GM15510 (cell line): ENCODE measurements around the gene SLC12A9.
A peak's percentile ranks its signal among the peaks of the same experiment; 100 is the strongest.

Source experiments
- POLR2A ChIP-seq: IDR thresholded peaks from 3 replicates; pipeline ENCODE4 v1.6.1; 2011; ENCODE audit warnings: borderline replicate concordance; ENCODE audit not compliant: insufficient read length; ENCODE audit errors: extremely low read depth

The SLC12A9 gene, protein sequence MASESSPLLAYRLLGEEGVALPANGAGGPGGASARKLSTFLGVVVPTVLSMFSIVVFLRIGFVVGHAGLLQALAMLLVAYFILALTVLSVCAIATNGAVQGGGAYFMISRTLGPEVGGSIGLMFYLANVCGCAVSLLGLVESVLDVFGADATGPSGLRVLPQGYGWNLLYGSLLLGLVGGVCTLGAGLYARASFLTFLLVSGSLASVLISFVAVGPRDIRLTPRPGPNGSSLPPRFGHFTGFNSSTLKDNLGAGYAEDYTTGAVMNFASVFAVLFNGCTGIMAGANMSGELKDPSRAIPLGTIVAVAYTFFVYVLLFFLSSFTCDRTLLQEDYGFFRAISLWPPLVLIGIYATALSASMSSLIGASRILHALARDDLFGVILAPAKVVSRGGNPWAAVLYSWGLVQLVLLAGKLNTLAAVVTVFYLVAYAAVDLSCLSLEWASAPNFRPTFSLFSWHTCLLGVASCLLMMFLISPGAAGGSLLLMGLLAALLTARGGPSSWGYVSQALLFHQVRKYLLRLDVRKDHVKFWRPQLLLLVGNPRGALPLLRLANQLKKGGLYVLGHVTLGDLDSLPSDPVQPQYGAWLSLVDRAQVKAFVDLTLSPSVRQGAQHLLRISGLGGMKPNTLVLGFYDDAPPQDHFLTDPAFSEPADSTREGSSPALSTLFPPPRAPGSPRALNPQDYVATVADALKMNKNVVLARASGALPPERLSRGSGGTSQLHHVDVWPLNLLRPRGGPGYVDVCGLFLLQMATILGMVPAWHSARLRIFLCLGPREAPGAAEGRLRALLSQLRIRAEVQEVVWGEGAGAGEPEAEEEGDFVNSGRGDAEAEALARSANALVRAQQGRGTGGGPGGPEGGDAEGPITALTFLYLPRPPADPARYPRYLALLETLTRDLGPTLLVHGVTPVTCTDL

DNA sequence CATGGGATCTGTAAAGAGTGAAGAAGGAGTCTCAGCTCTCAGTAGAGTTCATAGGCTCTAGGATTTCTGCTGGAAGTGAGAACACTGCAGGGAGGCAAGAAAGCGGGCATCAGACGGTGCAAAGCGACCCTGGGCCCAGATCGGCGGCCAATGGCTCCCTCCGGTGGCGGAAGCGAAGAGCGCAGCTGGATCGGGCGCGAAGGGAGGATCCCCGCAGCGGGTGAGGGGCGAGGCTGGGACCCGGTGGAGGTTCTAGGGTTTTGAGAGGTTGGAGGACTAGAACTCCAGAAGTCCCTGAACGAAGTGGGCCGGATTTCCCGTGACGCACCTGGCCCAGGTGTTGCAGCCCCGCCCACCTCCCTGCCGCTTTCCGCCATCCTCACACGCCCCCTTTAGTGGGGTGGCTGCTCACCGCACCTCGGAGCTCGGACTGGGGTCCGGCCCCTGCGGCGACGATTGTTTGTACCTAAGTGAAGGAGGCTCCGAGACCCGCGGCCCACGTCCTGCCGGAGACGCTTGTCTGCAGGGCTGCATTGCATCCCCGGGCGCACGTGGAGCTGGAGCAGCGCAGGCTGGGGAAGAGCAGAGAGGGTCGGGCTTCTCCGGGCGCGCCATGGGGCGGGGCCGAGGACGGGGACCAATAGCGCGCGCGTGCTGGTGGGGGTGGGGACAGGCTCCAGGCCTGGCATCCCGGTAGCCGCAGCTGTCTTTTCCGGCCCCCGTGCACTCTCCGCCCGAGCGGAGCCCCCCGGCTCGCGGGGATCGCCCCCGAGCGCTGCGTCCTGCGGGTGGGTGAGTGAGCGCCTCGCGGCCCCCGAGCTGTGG is at the start of gene SLC12A9:
TSS of gene SLC12A9 (plus strand) at position 666 of the 825 bp plus-strand sequence. CDS start 1,485 bp downstream, outside the sequence.
- TF ChIP-seq POLR2A, result peak; percentile 54

DNA sequence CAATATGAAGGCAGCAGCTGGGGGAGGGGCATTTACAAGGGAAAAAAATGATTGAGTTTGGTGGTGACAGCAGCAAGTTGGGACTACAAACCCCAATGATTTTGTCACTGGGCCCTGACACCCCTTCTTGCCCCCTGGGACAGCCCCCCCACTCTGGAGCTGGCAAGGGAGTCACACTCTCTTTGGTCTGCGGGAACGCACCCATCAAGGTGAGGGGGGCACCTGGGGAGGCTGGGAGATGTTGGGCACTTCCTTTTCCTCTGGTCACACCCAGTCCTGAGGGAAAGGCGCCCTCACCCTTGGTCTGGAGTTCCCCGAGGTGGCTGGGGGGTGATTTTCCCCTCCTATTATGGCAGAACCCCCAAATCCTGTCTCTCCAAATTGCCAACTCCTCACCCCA is 49.6 kb upstream of the SLC12A9 start:
- no peak for TF ChIP-seq POLR2A

DNA sequence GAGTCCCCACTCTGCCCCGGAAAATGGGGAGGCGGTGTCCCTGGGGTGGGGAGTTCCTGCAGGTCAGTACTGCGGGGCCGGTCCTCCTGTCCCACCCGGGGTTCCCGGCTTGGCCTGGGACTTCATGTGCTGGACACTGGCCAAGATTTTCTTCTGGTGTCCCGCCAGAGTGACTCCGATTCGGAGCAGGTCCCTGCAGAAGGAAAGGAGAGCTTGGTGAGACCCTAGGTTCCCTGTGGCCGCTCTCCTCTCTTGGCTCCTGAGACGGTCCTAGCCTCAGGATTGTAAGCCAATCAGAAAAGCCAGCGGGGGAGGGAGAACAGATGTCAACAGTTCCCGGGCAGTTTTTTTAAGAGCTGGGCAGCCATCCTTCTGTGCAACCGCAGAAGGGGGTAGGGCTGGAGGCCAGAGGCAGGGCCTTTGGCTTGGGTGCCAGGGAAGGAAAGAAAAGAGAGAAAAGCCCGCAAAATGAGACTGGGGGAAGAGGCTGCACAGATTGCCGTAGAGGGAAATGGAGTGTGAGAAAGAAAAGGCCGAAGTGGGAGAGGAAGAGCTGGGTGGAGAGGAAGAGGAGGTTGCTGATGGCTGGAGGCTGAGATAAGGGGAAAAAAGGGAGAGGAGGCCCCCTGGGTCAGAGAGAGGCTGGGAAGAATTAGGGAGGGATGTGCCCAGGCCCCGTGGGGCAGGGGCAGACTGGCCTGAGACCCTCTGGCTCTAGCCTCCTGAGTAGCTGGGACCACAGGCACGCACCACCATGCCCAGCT is 48.9 kb upstream of the SLC12A9 start:
- TF ChIP-seq POLR2A, result peak; percentile 50

DNA sequence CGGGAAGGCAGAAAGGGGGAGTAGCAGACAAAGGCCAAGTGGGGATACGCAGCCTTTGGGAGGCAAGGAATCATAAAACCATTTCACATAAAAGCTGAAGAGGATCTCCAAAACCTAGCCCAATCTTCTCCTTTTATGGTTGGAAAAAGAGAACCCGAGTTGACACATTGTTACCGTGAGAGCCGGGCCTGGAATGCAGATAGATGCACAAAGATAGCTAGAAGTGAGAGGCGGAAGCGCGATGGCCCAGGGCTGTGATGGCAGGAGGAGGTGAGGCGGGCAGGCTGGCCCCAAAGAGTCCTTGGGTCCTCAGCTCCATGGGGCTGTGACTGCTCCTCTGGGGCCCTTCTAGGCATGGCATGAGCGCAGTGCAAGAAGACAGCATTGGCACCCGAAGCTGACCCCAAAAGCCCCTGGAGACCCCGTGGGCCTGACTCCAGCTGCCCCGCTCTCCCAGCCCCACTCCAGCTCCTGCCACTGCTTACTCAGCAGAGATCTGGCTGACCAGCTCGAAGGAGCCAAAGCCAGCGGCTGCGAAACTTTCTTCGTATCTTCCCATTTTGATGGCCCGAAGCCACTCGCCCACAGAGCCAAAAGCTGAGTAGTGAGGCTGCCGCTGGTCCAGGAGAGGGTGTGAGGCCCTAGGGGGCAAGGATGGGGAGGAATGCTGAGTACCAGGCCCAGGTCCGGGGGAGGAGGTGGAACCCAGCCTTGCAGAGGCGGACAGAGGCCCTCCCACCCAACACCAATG is 47.7 kb upstream of the SLC12A9 start:
- TF ChIP-seq POLR2A, result no peak

DNA sequence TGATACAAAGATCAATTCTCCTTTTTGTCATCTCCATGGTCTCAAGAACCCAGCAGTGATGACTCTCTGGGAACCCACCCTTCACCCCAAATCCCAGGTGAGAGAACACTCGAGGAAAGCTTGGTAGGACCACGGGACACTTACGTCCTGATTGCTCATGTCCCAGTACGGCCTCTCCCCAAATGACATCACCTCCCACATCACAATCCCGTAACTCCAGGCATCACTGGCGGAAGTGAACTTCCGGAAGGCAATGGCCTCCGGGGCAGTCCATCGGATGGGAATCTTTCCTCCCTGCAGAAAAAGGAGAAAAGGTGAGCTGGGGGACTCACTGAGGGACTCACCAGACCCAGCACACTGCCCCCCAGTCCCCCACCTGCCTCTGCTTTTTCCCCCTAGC is 46.2 kb upstream of the SLC12A9 start:
- no peak for TF ChIP-seq POLR2A

DNA sequence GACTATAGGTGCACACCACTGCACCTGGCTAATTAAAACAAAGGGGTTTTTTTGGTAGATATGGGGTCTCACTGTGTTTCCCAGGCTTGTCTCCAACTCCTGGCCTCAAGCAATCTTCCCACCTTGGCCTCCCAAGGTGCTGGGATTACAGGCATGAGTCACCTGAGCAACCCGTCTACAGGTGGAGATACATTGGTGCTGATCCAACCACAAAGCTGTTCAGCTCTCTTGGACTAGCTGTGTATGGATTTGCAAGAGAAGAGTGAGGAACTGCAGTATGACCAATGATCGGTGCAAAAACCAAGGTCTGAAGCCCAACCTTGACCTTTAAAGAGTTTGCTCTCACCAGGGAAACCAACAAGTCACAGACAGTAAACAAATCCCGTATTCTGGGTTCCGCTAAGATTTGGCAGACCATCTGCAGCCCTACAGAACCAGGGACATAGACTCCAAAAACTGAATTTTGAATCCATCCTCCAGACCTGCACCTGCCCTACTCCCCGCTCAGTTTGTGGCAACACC is 44.1 kb upstream of the SLC12A9 start:
- no peak for TF ChIP-seq POLR2A

DNA sequence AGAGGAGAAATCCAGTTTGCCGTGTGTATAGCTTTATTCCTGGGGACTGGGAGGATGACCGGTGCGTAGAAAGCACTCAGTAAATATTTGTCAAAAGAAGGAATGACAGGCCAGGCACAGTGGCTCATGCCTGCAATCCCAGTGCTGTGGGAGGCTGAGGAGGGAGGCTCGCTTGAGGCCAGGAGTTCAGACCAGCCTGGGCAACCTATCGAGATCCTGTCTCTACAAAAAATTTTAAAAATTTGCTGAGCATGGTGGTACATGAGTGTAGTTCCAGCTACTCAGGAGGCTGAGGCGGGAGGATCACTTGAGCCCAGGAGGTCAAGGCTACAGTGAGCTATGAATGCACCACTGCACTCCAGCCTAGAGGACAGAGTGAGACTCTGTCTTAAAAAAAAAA is 41.0 kb upstream of the SLC12A9 start:
- TF ChIP-seq POLR2A, result no peak

DNA sequence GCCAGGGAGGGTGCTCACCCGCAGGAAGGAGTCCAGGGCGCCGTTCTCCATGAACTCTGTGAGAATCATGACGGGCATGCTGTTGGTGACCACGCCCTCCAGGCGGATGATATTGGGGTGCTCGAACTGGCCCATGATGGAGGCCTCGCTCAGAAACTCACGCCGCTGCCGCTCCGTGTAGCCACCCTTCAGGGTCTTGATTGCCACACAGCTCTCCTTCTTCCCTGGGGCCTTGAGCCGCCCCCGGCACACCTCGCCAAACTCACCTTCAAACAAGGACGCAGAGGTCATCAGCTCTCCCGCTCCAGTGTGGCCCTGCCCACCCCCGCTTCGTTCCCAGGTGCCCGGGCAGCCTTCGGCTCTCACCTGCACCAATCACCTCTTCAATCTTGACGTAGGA is 39.8 kb upstream of the SLC12A9 start:
- no peak for TF ChIP-seq POLR2A

DNA sequence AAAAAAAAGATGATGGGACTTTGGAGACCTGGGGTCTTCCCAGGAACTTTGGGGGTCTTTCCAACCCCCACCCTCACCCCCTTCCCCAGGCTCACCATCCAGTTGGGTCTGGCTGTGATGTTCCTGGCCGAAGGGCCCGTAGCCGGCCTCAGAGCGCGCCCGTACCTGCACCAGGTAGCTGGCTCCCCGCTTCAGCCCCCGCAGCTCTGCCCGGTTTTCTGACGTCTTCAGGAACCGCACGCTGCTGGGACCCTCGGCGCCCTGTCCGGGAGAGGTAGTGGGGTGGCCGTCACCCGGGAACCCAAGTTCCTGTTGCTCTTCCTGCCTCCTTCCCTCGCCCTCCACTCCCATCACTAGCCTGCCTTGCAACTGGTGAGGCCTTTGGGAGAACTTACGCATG is 35.4 kb upstream of the SLC12A9 start:
- no peak for TF ChIP-seq POLR2A

DNA sequence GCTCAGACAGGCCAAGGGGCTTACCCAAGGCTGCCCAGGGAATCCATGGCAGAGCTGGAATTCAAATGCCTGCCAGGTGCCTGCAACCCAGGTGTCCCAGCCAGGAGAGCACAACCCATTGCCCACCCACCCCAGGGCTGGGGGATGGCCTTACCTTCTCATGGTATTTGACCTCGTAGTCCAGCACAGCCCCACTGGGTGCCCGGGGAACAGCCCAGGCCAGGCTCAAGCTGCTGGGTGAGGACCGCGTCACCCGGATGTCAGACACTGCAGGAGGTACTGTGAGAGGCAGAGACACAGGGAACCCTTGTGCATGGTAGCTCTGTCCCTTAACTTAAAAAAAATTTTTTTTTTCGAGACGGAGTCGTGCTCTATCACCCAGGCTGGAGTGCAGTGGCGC is 34.1 kb upstream of the SLC12A9 start:
- TF ChIP-seq POLR2A, result no peak

DNA sequence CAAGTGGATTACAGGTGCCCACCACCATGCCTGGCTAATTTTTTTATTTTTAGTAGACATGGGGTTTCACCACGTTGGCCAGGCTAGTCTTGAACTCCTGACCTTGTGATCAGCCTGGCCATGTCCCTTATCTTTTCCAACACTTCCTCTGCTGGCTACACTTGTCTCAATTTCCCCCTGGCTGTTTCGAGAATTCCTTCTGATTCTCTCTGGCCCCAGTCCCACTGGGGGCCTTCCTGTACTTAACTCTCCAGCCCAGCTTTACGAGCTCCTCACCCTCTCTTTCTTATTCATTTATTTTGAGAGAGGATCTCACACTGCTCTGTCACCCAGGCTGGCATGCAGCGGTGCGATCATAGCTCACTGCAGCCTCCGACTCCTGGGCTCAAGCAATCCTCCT is 33.7 kb upstream of the SLC12A9 start:
- TF ChIP-seq POLR2A, result no peak

DNA sequence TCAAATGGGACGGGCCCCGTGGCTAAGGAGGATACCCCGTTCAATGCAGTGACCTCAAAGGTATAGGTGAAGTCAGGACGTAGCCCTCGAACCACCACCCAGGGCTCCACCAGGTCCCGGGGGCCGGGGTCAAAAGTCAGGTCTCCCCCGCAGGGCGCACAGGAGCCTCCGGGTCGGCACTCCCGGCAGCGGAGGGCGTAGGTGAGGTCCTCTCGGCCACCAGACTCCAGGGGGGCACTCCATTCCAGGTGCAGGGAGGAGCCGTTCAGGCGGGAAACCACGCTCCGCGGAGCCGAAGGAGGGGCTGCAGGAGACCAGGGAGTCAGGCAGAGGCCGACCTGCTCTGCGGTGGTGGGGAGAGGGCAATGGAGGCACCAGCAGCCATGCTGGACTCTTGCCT is 32.9 kb upstream of the SLC12A9 start:
- no peak for TF ChIP-seq POLR2A
